Measurements from ENCODE around the gene SLC30A7.
"Not testable (repeated sequence)": the region's sequence is repeated elsewhere in the genome, so short reads cannot be mapped to it uniquely, and the experiment has no call there.

SLC30A7 gene

GRCh38 chr1:100905181-100905580 lies 9.3 kb downstream of the SLC30A7 start:
- no peaks in the 10 kb centered on the region for H3K27me3 Mint-ChIP-seq
- no peak overlapping the region for H3K4me3 Mint-ChIP-seq
- peaks cover 68% of the 10 kb centered on the region for H3K36me3 Mint-ChIP-seq (ENCODE audit: low read depth)
- DNase-seq (no peak), ATAC-seq (no peak)
- H3K27ac Mint-ChIP-seq: no peak overlapping the region
- H3K9me3 Mint-ChIP-seq: peaks cover 4% of the 10 kb centered on the region
- H3K4me1 Mint-ChIP-seq: peaks cover 54% of the 10 kb centered on the region

- Mint-ChIP-seq H3K9me3 (peaks cover 4% of the 10 kb centered on the region), H3K27me3 (no peaks in the 10 kb centered on the region), H3K27ac (peak overlapping the region; percentile 20), H3K4me3 (no peak overlapping the region), H3K36me3 (ENCODE audit: low read depth) (peaks cover 68% of the 10 kb centered on the region), H3K4me1 (peaks cover 38% of the 10 kb centered on the region)
- DNase-seq (no peak), ATAC-seq (no peak)
Measured at GRCh38 chr1:100907887-100908286, 12.0 kb downstream of the SLC30A7 start.

GRCh38 chr1:100909018-100909417 lies 13.1 kb downstream of the SLC30A7 start:
- ATAC-seq (no peak), DNase-seq (no peak)
- H3K4me3 Mint-ChIP-seq: no peak overlapping the region
- peaks cover 70% of the 10 kb centered on the region for H3K36me3 Mint-ChIP-seq (ENCODE audit: low read depth)
- H3K27ac Mint-ChIP-seq: no peak overlapping the region
- H3K9me3 Mint-ChIP-seq: peaks cover 4% of the 10 kb centered on the region
- peaks cover 38% of the 10 kb centered on the region for H3K4me1 Mint-ChIP-seq
- H3K27me3 Mint-ChIP-seq: no peaks in the 10 kb centered on the region

GRCh38 chr1:100912019-100912418 lies 16.1 kb downstream of the SLC30A7 start:
- Mint-ChIP-seq H3K27me3 (no peaks in the 10 kb centered on the region), H3K9me3 (no peaks in the 10 kb centered on the region), H3K27ac (no peak overlapping the region), H3K4me1 (peaks cover 26% of the 10 kb centered on the region), H3K4me3 (no peak overlapping the region), H3K36me3 (ENCODE audit: low read depth) (peaks cover 63% of the 10 kb centered on the region)
- DNase-seq (no peak), ATAC-seq (no peak)

GRCh38 chr1:100921110-100921706 lies 25.3 kb downstream of the SLC30A7 start:
- Mint-ChIP-seq H3K36me3 (ENCODE audit: low read depth) (peaks cover 29% of the 10 kb centered on the region), H3K9me3 (peaks cover 9% of the 10 kb centered on the region), H3K4me1 (peaks cover 43% of the 10 kb centered on the region), H3K27me3 (no peaks in the 10 kb centered on the region), H3K27ac (no peak overlapping the region), H3K4me3 (no peak overlapping the region)
- no peak for DNase-seq
- no peak for ATAC-seq

GRCh38 chr1:100924212-100924611 lies 28.3 kb downstream of the SLC30A7 start:
- Mint-ChIP-seq H3K4me1 (peaks cover 42% of the 10 kb centered on the region), H3K27me3 (no peaks in the 10 kb centered on the region), H3K4me3 (no peak overlapping the region), H3K9me3 (peaks cover 9% of the 10 kb centered on the region), H3K27ac (peak overlapping the region; percentile 5), H3K36me3 (ENCODE audit: low read depth) (peaks cover 21% of the 10 kb centered on the region)
- DNase-seq: peak; percentile 14
- ATAC-seq: peak; percentile 29

- Mint-ChIP-seq H3K4me1 (peaks cover 48% of the 10 kb centered on the region), H3K36me3 (ENCODE audit: low read depth) (peaks cover 23% of the 10 kb centered on the region), H3K27ac (peak overlapping the region; percentile 49), H3K9me3 (peaks cover 9% of the 10 kb centered on the region), H3K4me3 (no peak overlapping the region), H3K27me3 (no peaks in the 10 kb centered on the region)
- DNase-seq: no peak
- no peak for ATAC-seq
Measured at GRCh38 chr1:100924991-100925390, 29.1 kb downstream of the SLC30A7 start.

- H3K4me1 Mint-ChIP-seq: peaks cover 53% of the 10 kb centered on the region
- no peak overlapping the region for H3K27ac Mint-ChIP-seq
- DNase-seq (no peak), ATAC-seq (no peak)
- H3K9me3 Mint-ChIP-seq: peaks cover 11% of the 10 kb centered on the region
- no peaks in the 10 kb centered on the region for H3K27me3 Mint-ChIP-seq
- H3K36me3 Mint-ChIP-seq (ENCODE audit: low read depth): peaks cover 24% of the 10 kb centered on the region
- no peak overlapping the region for H3K4me3 Mint-ChIP-seq
Measured at GRCh38 chr1:100926240-100926639, 30.4 kb downstream of the SLC30A7 start.

- H3K36me3 Mint-ChIP-seq (ENCODE audit: low read depth): peaks cover 32% of the 10 kb centered on the region
- peaks cover 58% of the 10 kb centered on the region for H3K4me1 Mint-ChIP-seq
- peaks cover 18% of the 10 kb centered on the region for H3K9me3 Mint-ChIP-seq
- H3K27me3 Mint-ChIP-seq: no peaks in the 10 kb centered on the region
- ATAC-seq (peak; percentile 88), DNase-seq (peak; percentile 22)
- no peak overlapping the region for H3K4me3 Mint-ChIP-seq
- no peak overlapping the region for H3K27ac Mint-ChIP-seq
Measured at GRCh38 chr1:100927276-100927675, 31.4 kb downstream of the SLC30A7 start.

GRCh38 chr1:100928128-100928527 lies 32.2 kb downstream of the SLC30A7 start:
- H3K9me3 Mint-ChIP-seq: peaks cover 22% of the 10 kb centered on the region
- no peak overlapping the region for H3K27ac Mint-ChIP-seq
- no peak for DNase-seq
- no peak for ATAC-seq
- peaks cover 56% of the 10 kb centered on the region for H3K4me1 Mint-ChIP-seq
- H3K27me3 Mint-ChIP-seq: no peaks in the 10 kb centered on the region
- H3K36me3 Mint-ChIP-seq (ENCODE audit: low read depth): peaks cover 33% of the 10 kb centered on the region
- H3K4me3 Mint-ChIP-seq: no peak overlapping the region

- DNase-seq (no peak), ATAC-seq (no peak)
- Mint-ChIP-seq H3K4me1 (peaks cover 55% of the 10 kb centered on the region), H3K36me3 (ENCODE audit: low read depth) (peaks cover 56% of the 10 kb centered on the region), H3K9me3 (peaks cover 21% of the 10 kb centered on the region), H3K4me3 (no peak overlapping the region), H3K27me3 (no peaks in the 10 kb centered on the region), H3K27ac (no peak overlapping the region)
Measured at GRCh38 chr1:100930494-100930893, 34.6 kb downstream of the SLC30A7 start.

- DNase-seq (no peak), ATAC-seq (no peak)
- Mint-ChIP-seq H3K4me1 (peaks cover 63% of the 10 kb centered on the region), H3K4me3 (no peak overlapping the region), H3K27me3 (no peaks in the 10 kb centered on the region), H3K27ac (peak overlapping the region; percentile 43), H3K36me3 (ENCODE audit: low read depth) (peaks cover 68% of the 10 kb centered on the region), H3K9me3 (peaks cover 19% of the 10 kb centered on the region)
Measured at GRCh38 chr1:100931716-100932115, 35.8 kb downstream of the SLC30A7 start.

GRCh38 chr1:100933555-100933954 lies 37.7 kb downstream of the SLC30A7 start:
- not testable (repeated sequence) for ATAC-seq, H3K27me3 Mint-ChIP-seq, DNase-seq, H3K27ac Mint-ChIP-seq, H3K4me3 Mint-ChIP-seq
- peaks cover 64% of the 10 kb centered on the region for H3K4me1 Mint-ChIP-seq
- H3K36me3 Mint-ChIP-seq (ENCODE audit: low read depth): peaks cover 85% of the 10 kb centered on the region
- peaks cover 19% of the 10 kb centered on the region for H3K9me3 Mint-ChIP-seq

- ATAC-seq: no peak
- peaks cover 88% of the 10 kb centered on the region for H3K36me3 Mint-ChIP-seq (ENCODE audit: low read depth)
- no peak overlapping the region for H3K27ac Mint-ChIP-seq
Measured at GRCh38 chr1:100936194-100936967, 40.5 kb downstream of the SLC30A7 start.

GRCh38 chr1:100941098-100941527 lies 45.2 kb downstream of the SLC30A7 start:
- Mint-ChIP-seq H3K27ac (peak overlapping the region; percentile 99), H3K4me3 (peak overlapping the region; percentile 77), H3K4me1 (peaks cover 40% of the 10 kb centered on the region), H3K36me3 (ENCODE audit: low read depth) (peaks cover 89% of the 10 kb centered on the region), H3K27me3 (peaks cover 3% of the 10 kb centered on the region), H3K9me3 (peaks cover 13% of the 10 kb centered on the region)
- DNase-seq (peak; percentile 47), ATAC-seq (peak; percentile 84)

More at GRCh38 chr1:100936194-100936967, 40.5 kb downstream of the SLC30A7 start:
- Mint-ChIP-seq H3K27me3 (peaks cover 3% of the 10 kb centered on the region), H3K9me3 (peaks cover 22% of the 10 kb centered on the region), H3K4me3 (no peak overlapping the region), H3K4me1 (peaks cover 49% of the 10 kb centered on the region)
- DNase-seq: no peak

Measured in activated naive CD8-positive, alpha-beta T cell treated with anti-CD3 and anti-CD28 coated beads, Interleukin-2, amount 50 U/mL, for 24 hours (primary cell).